Ascending aorta (tissue), 2 donors: ENCODE measurements around the gene CRYBG2. TPM values are rescaled to one million over a fixed set of nuclear protein-coding genes. Genes with fewer than 3 reads are reported as not detected.

Experiments
- DNase-seq, 2 donors: peaks; one replicate each; pipeline ENCODE4 v3.0.0-alpha.2; 2019; ENCODE audit warnings: low spot score in 2 of 2
- H3K27ac ChIP-seq, 2 donors: fragments of 200-600 bp; sonication (generic); one replicate each; pipeline ENCODE4 v1.5.1; 2016 to 2017; ENCODE audit warnings: mild to moderate bottlenecking in 1 of 2
- H3K27me3 ChIP-seq: fragments of 200-600 bp; sonication (generic); one replicate; pipeline ENCODE4 v1.5.1; 2017
- H3K36me3 ChIP-seq, 2 donors: fragments of 200-600 bp; sonication (generic); one replicate each; pipeline ENCODE4 v1.5.1; 2016
- H3K4me1 ChIP-seq, 2 donors: fragments of 200-600 bp; sonication (generic); one replicate each; pipeline ENCODE4 v1.5.1; 2016 to 2017; ENCODE audit warnings: mild to moderate bottlenecking in 1 of 2
- H3K4me3 ChIP-seq, 2 donors: fragments of 200-600 bp; sonication (generic); one replicate each; pipeline ENCODE4 v1.5.1; 2016 to 2017; ENCODE audit warnings: mild to moderate bottlenecking in 1 of 2
- H3K9me3 ChIP-seq, 2 donors: fragments of 200-600 bp; sonication (generic); one replicate each; pipeline ENCODE4 v1.5.1; 2016
- CTCF ChIP-seq, 3 experiments: fragments of 200-600 bp in 2 of 3; fragments of 450-650 bp in 1 of 3; sonication (generic) in 2 of 3; IDR thresholded peaks; one replicate each; pipeline ENCODE4 v1.5.1; 2016 to 2019; ENCODE audit warnings: antibody characterized with exemption in 3 of 3, mild to moderate bottlenecking in 1 of 3, moderate library complexity in 1 of 3
- intact Hi-C: fragments of 100-400 bp; cut with DNase I; formaldehyde crosslinking; loops from one replicate; pipeline ENCODE4 v1.15.1; 2023
- total RNA-seq: library from RNA; depleted of rRNA; stranded (reverse); fragments of >200 nt; gene quantifications from one replicate; pipeline ENCODE4 v1.1.0, GENCODE V29; 2016

Gene CRYBG2
- total RNA-seq, 1 donor from 2014 or later, result not detected

GRCh38 chr1:26344147-26344920 lies 9.6 kb downstream of the CRYBG2 start:
- H3K9me3 ChIP-seq, result no peaks in the 10 kb centered on the region
- TF ChIP-seq CTCF (IDR thresholded peaks at IDR 0.05), result no peak
- H3K4me3 ChIP-seq, result no peak overlapping the region
- H3K27me3 ChIP-seq, result no peaks in the 10 kb centered on the region
- intact Hi-C loops, result no loop called here
- DNase-seq, result no peak
- H3K36me3 ChIP-seq, result no peaks in the 10 kb centered on the region
- no peaks in the 10 kb centered on the region for H3K4me1 ChIP-seq
- no peak overlapping the region for H3K27ac ChIP-seq

GRCh38 chr1:26340047-26340481 lies 13.9 kb downstream of the CRYBG2 start:
- Histone ChIP-seq H3K4me3 (no peak overlapping the region), H3K27me3 (no peaks in the 10 kb centered on the region), H3K27ac (no peak overlapping the region), H3K4me1 (peaks cover 3 to 9% of the 10 kb centered on the region in 2 donors), H3K9me3 (no peaks in the 10 kb centered on the region), H3K36me3 (no peaks in the 10 kb centered on the region)
- no peak for DNase-seq
- TF ChIP-seq CTCF (IDR thresholded peaks at IDR 0.05), result no peak
- intact Hi-C loops, result no loop called here

- H3K27me3 ChIP-seq, result peaks cover 6% of the 10 kb centered on the region
- H3K4me1 ChIP-seq, result peaks cover 3 to 9% of the 10 kb centered on the region in 2 donors
- H3K27ac ChIP-seq, result no peak overlapping the region
- H3K36me3 ChIP-seq, result no peaks in the 10 kb centered on the region
- H3K9me3 ChIP-seq, result no peaks in the 10 kb centered on the region
- no peak for TF ChIP-seq CTCF (IDR thresholded peaks at IDR 0.05)
- no peak for DNase-seq
- no peak overlapping the region for H3K4me3 ChIP-seq
- intact Hi-C loops, result no loop called here
Measured at GRCh38 chr1:26338670-26339069, 15.3 kb downstream of the CRYBG2 start.

GRCh38 chr1:26337625-26338024 lies 16.3 kb downstream of the CRYBG2 start:
- H3K9me3 ChIP-seq, result no peaks in the 10 kb centered on the region
- no peaks in the 10 kb centered on the region for H3K36me3 ChIP-seq
- H3K27ac ChIP-seq, result no peak overlapping the region
- H3K27me3 ChIP-seq, result peaks cover 8% of the 10 kb centered on the region
- intact Hi-C loops, result no loop called here
- no peak for DNase-seq
- TF ChIP-seq CTCF (IDR thresholded peaks at IDR 0.05), result no peak
- H3K4me1 ChIP-seq, result peaks cover 3 to 9% of the 10 kb centered on the region in 2 donors
- no peak overlapping the region for H3K4me3 ChIP-seq

GRCh38 chr1:26337206-26337535 lies 16.8 kb downstream of the CRYBG2 start:
- Histone ChIP-seq H3K4me1 (peaks cover 3 to 9% of the 10 kb centered on the region in 2 donors), H3K27me3 (peaks cover 8% of the 10 kb centered on the region), H3K27ac (no peak overlapping the region), H3K36me3 (no peaks in the 10 kb centered on the region), H3K9me3 (no peaks in the 10 kb centered on the region), H3K4me3 (no peak overlapping the region)
- no peak for TF ChIP-seq CTCF (IDR thresholded peaks at IDR 0.05)
- no peak for DNase-seq
- intact Hi-C loops, result no loop called here
